GM12864 (cell line): ENCODE results near the gene LHPP.

Experiments used
- DNase-seq: peaks from one replicate; pipeline ENCODE4 v3.0.0-alpha.2; 2011; ENCODE audit warnings: low read depth
- H3K4me3 ChIP-seq: 2 replicates; pipeline ENCODE4 v1.5.1; 2011; ENCODE audit warnings: mild to moderate bottlenecking, low read depth, low read length, control low read depth
- CTCF ChIP-seq: IDR thresholded peaks from 2 replicates; pipeline ENCODE4 v1.5.1; 2011; ENCODE audit warnings: low read depth, mild to moderate bottlenecking, moderate library complexity, low read length, control low read depth, inconsistent platforms; ENCODE audit errors: missing control alignments

Gene LHPP

GRCh38 chr10:124515244-124515970 is 53.8 kb downstream of the LHPP start:
- H3K4me3 ChIP-seq = no peak overlapping the region
- DNase-seq = no peak
- TF ChIP-seq CTCF = no peak

- no peak overlapping the region for H3K4me3 ChIP-seq
- no peak for DNase-seq
- TF ChIP-seq CTCF = no peak
Observed at GRCh38 chr10:124516181-124516580, 54.6 kb downstream of the LHPP start.

GRCh38 chr10:124516746-124517397 is 55.2 kb downstream of the LHPP start:
- no peak overlapping the region for H3K4me3 ChIP-seq
- DNase-seq = no peak
- TF ChIP-seq CTCF = no peak

- no peak for TF ChIP-seq CTCF
- no peak for DNase-seq
- H3K4me3 ChIP-seq = no peak overlapping the region
Observed at GRCh38 chr10:124517461-124517860, 55.8 kb downstream of the LHPP start.

GRCh38 chr10:124517931-124518330 is 56.3 kb downstream of the LHPP start:
- H3K4me3 ChIP-seq = no peak overlapping the region
- DNase-seq = no peak
- TF ChIP-seq CTCF = no peak

GRCh38 chr10:124518366-124518765 is 56.7 kb downstream of the LHPP start:
- no peak for TF ChIP-seq CTCF
- no peak overlapping the region for H3K4me3 ChIP-seq
- no peak for DNase-seq
